HG02623 (cell line): ENCODE measurements around the gene NKAP.
"Not testable (repeated sequence)": the region's sequence is repeated elsewhere in the genome, so short reads cannot be mapped to it uniquely, and the experiment has no call there.

ENCODE experiments used
- ATAC-seq: cut with Tn5 transposase; IDR thresholded peaks from one replicate; pipeline ENCODE4 v1.9.1; 2021; ENCODE audit warnings: moderate library complexity; ENCODE audit not compliant: unreplicated experiment

The NKAP gene

GRCh38 chrX:119941336-119941735, 2.2 kb downstream of the NKAP start:
- no peak for ATAC-seq

- no peak for ATAC-seq
These were observed 8.2 kb downstream of the NKAP start for GRCh38 chrX:119935215-119935874.

GRCh38 chrX:119922391-119922790, 21.2 kb downstream of the NKAP start:
- ATAC-seq: not testable (repeated sequence)

GRCh38 chrX:119919835-119920585, 23.5 kb downstream of the NKAP start:
- ATAC-seq: no peak

- no peak for ATAC-seq
These were observed 25.7 kb downstream of the NKAP start for GRCh38 chrX:119917877-119918276.

- ATAC-seq: no peak
These were observed 27.2 kb downstream of the NKAP start for GRCh38 chrX:119916310-119916709.

- no peak for ATAC-seq
These were observed 42.6 kb downstream of the NKAP start for GRCh38 chrX:119900976-119901375.

GRCh38 chrX:119899125-119899524, 44.4 kb downstream of the NKAP start:
- no peak for ATAC-seq

GRCh38 chrX:119895843-119896326, 47.7 kb downstream of the NKAP start, which contains the start of gene AKAP14:
AKAP14 (plus strand) TSS chrX:119895893; CDS start chrX:119903224, 7,331 bp downstream.
- no peak for ATAC-seq

- not testable (repeated sequence) for ATAC-seq
These were observed 51.4 kb downstream of the NKAP start for GRCh38 chrX:119891961-119892692.

- ATAC-seq: not testable (repeated sequence)
These were observed 52.9 kb downstream of the NKAP start for GRCh38 chrX:119890626-119891025.

- ATAC-seq: peak; percentile 72
These were observed 55.7 kb downstream of the NKAP start for GRCh38 chrX:119887721-119888425.

- ATAC-seq: no peak
These were observed 57.8 kb downstream of the NKAP start for GRCh38 chrX:119885554-119886428.

- no peak for ATAC-seq
These were observed 62.8 kb downstream of the NKAP start for GRCh38 chrX:119880552-119881437.

- ATAC-seq: no peak
These were observed 63.5 kb downstream of the NKAP start for GRCh38 chrX:119880076-119880475.

GRCh38 chrX:119878740-119879139, 64.8 kb downstream of the NKAP start:
- ATAC-seq: no peak

GRCh38 chrX:119871599-119872395, 71.8 kb downstream of the NKAP start, which contains the start of the genes NDUFA1 and RNF113A:
NDUFA1 (plus strand) TSS chrX:119871832; CDS start chrX:119871912, 80 bp downstream.
RNF113A (minus strand) TSS chrX:119871733; CDS start chrX:119871613, 120 bp downstream.
- ATAC-seq: peak; percentile 94

GRCh38 chrX:119871245-119871598, 72.3 kb downstream of the NKAP start:
- ATAC-seq: peak; percentile 31
